HG02973 (cell line): Measurements from ENCODE around the gene KBTBD8.

ENCODE experiments used
- ATAC-seq: cut with Tn5 transposase; IDR thresholded peaks from one replicate; pipeline ENCODE4 v1.9.1; 2021; ENCODE audit warnings: moderate library complexity; ENCODE audit not compliant: unreplicated experiment

KBTBD8 gene, protein sequence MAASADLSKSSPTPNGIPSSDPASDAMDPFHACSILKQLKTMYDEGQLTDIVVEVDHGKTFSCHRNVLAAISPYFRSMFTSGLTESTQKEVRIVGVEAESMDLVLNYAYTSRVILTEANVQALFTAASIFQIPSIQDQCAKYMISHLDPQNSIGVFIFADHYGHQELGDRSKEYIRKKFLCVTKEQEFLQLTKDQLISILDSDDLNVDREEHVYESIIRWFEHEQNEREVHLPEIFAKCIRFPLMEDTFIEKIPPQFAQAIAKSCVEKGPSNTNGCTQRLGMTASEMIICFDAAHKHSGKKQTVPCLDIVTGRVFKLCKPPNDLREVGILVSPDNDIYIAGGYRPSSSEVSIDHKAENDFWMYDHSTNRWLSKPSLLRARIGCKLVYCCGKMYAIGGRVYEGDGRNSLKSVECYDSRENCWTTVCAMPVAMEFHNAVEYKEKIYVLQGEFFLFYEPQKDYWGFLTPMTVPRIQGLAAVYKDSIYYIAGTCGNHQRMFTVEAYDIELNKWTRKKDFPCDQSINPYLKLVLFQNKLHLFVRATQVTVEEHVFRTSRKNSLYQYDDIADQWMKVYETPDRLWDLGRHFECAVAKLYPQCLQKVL

DNA sequence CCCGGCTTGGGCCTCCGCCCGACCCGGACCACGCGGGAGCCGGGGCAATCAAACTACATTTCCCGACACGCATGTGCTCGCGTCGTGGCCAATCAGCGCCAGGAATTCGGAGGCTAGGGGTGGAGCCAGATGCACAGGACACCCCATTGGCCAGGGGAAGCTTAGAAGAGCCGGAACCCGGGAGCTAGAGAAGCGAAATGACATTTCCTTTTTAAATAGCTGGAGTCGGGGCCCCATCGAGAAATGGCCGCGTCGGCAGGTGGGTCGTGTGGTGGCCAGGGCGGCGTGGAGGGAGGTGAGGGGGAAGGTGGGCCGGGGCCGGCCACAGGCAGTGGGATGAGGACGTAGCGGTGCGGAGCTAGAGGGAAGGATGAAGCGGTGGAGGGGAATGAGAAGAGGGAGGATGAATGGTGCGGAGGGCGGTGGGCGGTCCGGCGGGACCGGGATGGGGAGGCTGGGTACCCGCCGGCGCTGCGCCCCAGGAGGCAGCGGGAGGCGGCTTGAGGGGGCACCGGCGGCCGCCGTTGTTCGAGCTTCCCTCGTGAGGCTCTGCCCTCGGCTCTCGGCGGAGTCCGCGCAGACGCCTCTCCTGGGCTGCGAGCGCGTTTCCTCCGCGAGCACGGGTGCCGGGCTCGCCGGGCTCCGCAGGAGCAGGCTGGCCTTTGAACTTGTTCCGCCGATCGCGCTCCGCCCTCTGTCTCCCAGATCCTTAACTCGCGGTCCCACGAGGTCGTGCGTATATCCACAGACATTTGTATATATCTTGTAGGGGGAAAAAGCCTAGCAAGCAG, at the start of gene KBTBD8:
TSS of gene KBTBD8 (plus strand) at position 195 of the 791 bp plus-strand sequence. CDS start at position 244, 49 bp downstream.
- ATAC-seq, result peak; percentile 12

DNA sequence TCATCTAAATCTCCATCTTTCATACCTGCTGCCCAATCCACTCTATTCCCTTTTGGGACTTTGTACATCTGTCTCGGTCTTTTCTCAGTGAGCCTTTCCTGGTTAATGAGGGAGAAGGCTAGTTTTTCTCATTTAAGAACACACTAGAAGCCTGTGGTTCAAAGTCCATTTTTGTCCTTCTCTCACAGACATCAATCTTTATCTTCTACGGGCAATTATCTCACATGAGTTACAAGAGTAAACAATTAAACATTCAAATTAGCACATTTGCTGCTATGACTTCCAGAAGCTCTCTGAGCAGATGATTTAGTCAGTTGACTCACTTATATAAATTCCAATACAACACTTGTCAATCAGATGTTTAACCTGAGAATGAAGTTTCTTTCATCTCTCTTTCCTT, 49.3 kb upstream of the KBTBD8 start:
- no peak for ATAC-seq

DNA sequence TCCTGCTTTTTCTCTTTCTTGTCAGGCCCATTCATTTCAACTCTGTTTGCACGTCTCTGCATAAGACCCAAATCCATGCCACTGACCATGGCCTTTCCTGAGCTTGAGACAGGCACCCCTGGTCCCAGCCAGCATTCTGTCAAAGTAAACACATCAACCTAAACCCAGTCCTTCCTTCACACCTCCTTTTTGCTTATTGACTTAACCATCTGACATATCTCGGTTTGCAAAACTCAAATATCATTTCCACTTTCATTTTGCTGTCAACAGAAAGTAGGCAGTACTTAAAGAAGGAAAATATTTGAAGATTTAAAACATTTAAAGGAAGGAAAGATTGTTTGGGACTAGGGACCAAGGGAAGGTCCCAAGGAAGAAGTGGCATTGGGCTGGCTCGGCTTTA, 48.2 kb upstream of the KBTBD8 start:
- no peak for ATAC-seq

DNA sequence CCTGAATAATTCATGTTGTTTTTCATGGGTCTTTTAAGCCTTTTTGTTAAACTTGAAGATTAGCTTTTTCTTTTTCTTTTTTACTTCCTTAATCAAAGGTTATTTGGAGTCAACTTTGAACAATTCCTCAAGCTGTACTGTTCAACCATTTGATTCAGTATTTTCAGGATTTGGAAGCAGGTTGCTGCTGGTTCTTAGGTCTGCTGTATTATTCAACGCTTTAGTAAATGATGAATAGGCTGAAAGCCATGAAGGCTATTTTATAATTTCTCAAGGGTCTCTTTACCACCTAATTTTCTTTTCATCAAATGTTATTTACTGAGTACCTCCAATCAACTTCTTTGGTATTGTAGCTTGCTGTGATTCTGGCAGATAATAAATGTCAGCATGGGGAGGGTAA, 45.8 kb upstream of the KBTBD8 start:
- no peak for ATAC-seq

DNA sequence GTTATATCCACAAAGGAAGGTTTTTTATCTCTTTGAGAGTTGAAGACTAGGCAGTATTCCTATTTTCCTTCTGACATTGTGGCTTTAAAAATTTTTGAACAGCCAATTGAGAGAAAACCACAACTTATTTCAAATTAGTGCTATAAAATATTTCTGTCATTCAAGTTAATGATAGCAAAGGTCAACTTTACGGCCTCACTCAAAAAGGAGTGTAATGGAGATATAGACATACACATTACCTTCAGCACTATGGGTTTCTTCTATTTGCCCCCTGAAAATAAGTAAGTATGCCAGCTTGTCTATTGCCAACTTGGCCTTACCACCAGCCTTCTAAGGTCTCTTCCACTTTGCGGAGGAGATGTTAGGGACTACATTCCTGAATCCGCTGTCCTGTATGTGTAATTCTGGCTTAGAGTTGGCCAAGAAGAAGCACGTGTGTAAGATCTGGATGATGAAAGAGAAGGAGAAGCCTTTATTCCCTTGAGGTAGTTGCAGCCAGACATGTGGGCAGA, 44.1 kb upstream of the KBTBD8 start:
- ATAC-seq, result no peak

DNA sequence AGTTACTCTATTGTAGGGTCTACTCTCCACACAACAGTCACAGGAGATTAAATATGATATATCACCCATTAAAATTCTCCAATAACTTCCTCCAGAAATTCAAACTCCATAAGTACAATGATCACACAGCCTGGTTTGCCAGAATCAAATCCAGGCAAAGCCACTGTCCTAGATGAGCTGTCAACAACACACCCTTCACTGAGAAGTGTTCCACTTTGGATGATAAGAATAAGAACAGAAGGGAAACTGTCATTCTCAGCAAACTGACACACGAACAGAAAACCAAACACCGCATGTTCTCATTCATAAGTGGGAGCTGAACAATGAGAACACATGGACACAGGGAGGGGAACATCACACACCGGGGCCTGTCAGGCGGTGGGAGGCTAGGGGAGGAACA, 41.4 kb upstream of the KBTBD8 start:
- no peak for ATAC-seq

DNA sequence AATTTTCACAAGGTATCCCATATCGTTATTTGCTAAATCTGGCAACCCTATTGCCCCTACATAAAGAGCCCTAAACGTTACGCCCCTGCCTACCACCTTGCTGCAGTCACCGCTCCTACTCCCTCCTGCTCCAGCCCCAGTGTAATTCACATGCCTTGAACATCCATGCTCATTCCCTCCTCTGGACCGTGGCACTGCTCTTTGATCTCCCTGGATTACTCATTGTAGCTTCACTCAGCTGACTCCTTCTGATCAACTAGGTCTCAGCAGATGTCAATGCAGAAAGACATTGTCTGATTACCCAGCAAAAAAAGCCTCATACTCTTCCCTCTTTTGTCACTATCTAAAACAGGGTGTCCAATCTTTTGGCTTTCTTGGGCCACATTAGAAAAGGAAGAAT, 40.7 kb upstream of the KBTBD8 start:
- no peak for ATAC-seq

DNA sequence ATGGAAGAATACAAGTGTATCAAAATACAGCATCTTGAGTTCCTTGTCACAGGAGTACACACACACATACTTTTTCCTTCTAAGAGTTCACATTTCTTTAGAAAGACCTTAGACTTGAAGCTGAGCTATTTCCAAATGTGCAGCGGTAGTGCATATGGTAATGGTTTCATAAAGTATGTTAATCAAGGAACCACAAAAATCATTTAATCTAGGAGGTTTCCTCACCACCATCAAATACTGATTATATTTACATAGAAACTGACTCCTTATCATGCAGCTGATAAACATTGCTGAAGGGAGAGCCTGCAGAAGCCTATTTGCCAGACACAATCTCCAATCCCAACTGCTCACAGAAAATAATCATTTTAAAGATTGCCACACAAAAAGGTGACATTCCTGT, 40.0 kb upstream of the KBTBD8 start:
- ATAC-seq, result no peak

DNA sequence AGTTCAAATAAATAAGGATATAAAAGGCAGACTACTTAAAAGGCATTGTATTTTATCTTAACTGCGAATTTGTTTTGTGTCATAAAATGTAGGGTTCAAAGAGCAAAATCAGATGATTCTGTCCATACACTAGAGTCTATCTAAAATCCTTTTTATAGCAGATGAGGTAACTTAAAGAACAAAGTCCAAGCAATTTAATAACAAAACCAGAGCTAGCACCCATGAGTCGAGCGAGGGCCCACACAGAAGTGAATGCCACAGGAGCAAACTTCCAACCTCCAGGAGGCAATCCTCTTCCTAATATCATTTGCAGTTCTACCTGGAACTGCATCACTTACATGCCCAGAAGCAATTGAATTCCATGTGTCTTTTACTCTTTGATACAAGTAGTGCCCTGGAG, 35.4 kb upstream of the KBTBD8 start:
- no peak for ATAC-seq

DNA sequence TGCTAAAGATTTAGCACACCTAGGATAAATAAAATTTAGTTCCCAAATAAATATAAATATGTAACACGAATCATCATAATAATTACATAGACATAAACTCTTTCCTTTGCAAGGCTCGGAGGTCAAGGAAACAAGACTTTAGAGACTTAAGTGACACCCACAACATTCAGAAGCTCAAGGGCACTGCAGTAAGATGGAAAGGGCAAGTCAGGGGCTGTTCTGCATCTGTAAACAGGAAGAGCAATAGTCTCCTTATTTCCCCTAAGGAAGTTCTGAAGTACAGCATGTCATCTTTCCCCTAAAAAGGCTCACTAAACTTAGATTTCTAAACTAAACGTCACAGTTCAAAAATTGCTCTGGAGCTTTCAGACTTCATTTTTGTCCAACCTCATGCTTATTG, 26.9 kb upstream of the KBTBD8 start:
- no peak for ATAC-seq

DNA sequence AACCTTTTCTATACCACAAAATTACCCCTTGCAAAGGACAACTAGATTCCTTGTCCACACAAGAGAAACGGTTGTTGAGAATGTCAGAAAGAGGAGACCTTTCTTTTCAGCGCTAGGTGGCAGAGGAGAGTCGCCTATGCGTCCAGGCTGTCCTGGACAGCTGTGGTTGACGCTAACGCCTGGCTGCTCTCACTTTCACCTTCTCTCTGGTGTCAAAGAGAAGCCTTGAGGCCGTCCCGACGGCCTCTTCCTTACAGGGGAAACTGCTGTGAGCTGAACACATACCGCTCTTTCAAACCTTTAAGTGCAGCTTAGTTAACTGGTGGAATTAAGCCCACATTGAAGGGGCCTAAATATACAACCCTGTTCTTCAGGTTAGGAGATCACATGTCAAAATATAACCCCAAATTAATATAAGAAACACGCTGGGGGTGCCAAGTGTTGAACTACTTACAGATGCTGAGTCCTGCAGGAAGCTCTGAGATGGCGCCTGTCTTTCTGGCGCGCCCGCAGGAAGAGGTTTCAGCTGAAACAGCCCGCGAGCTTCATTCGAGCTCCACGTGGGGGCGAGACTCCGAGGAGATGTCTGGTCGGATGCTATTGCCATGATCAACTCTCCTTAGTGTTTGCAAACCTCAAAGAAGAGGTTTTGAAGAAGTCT, 26.1 kb upstream of the KBTBD8 start:
- peak; percentile 99 for ATAC-seq

DNA sequence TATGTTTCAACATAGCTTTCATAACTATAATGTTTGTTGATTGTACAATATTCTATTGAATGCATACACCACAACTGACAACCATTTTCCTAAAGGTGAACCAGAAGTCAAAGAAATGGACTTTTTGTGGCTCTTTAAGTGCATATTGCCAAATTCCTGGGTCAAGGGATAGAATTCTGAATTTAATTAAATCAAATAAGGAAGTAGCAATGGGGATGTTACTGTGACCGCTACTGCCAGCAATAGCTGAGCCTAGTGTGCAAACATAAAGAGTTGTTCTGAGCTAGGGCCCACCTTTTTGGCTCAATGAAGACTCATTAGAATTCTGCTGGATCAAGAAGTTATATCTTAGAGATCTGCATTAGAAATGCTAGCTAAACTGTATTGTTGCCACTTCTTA, 17.3 kb upstream of the KBTBD8 start:
- ATAC-seq, result no peak

DNA sequence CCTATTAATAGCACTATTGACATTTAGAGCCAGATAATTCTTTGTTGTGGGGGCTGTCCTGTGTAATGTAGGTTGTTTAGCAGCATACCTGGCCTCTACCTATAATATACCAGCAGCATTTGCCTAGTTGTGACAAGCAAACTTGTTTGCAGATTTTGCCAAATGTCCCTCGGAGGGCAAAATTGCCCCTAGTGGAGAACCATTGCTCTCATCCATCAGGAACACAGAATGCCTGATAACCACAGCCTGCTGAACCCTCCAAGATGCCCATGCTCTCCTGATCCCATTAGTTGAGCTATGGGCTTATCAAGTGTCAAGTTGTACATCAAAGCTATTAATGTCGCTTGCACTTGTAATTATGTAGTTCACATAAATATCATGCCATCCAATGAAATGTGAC, 15.0 kb upstream of the KBTBD8 start:
- no peak for ATAC-seq

DNA sequence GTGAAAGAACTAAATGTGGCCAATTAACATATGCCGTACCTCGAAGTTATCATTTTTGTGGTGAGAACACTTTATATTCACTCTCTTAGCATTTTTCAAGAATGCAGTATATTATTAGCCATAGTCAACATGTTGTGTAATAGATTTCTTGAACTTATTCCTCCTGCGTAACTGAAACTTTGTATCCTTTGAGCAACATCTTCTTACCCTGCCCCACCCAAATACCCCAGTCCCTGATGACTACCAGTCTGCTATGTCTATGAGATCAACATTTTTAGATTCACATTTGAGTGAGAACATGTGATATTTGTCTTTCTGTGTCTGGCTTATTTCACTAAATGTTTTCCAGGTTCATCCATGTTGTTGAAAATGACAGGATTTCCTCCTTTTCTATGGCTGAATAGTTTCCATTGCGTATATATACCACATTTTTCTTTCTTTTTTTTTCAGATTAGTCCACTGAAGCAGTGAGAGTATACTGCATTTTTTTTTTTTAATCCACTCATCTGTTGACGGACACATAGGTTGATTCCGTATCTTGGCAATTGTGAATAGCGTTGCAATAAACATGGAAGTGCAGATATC, 12.7 kb upstream of the KBTBD8 start:
- no peak for ATAC-seq

DNA sequence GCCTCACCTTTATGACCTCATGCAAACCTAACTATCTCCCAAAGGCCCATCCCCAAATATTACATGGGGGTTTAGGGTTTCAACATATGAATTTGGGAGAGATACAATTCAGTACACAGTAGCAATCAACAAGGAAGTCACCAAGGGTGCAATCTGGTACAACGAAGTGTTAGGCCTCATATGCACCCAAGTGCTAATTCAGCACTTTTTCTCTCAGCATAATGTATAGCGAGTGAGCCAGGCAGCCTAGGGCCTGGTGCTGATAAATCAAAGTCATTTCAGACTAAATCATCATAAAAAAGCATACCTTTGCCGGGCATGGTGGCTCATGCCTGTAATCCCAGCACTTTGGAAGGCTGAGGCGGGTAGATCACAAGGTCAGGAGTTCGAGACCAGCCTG, 11.7 kb upstream of the KBTBD8 start:
- no peak for ATAC-seq

DNA sequence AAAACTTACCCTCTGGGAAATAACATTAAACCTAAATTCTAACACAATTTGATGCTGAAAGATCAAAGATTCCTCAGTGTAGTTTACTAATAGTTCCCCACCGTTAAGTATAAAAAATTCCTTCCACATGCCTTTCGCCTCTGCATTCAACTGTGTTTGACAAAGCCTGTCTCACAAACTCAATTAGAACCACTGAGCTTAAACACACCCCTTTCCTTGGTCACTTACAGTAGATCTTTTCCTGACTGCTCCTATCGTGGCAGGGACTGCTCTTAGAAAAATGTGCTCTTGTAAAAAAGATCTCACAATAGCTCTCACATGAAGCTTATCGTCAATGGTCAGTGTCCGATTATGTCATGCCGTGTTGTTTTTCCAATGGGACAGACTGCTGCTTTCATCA, 8.9 kb upstream of the KBTBD8 start:
- no peak for ATAC-seq

DNA sequence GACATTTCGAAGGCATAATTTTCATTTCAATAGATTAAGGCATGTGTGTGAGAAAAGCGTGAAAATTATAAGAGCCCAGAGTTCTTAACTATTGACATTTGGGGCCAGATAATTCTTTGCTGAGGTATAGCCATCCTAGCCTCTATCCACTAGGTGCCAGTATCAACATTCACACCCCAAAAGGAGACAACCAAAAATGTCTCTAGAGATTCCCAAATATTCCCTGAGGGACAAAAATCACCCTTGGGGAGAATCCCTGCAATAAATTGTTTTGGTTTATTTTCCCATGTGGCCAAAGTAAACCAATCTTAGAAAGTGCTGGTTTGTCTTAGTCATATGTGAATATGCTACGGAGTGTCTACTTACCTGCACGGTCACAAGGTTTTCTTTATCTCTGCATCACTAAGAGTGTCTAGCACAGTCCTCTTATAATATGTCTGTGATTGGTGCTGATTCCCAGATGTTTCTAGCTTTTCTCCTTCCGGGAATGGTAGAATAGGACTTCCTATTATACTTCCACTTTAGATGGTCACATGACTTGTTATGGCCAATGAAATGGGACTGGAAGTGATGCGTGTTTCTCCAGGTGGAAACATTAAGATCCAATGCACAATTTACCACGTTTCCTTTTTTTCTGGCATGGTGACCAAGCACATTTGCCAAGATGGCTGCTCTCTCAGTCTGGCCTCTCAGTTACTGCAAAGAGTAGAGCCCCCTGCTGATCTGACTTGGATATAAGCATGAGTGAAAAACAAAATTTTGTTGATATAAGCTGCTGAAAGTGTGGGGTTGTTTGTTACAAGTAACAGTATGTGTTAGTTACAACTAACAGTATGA, 8.0 kb upstream of the KBTBD8 start:
- ATAC-seq, result peak; percentile 77

DNA sequence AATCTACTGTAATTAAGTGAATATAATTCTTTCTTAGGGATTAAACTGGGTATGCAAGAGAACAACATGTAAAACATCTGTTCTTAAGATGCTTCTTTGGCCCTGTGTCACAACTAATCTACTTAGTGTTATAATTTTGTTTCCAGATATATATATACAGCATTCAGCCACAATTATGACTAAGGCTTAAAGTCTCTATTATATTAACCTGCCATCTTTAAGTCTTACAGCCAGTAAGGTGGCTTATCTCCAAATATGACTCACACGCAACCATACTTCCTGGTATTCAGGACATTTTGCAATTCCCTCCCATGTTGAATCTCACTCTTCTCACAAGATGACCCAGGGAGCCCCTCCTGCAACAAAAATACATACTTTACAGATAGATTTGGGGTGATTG, 6.6 kb upstream of the KBTBD8 start:
- ATAC-seq, result no peak

DNA sequence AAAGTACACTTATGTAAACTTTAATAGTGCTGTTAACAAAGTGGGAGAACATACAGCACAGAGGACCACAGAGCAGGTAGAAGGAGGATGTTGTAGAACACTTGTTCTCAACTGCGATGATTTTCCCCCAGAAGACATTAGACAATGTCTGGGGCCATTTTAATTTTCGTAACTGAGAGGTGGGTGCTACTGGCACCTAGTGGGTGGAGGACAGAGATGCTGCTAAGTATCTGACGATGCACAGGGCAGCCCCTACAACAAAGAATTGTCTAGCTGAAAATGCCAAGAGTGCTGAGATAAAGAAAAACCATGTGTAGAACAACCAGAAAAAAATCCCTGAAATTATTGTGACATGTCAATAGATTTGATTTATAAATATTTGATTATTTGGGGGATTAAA, 5.0 kb upstream of the KBTBD8 start:
- ATAC-seq, result no peak

DNA sequence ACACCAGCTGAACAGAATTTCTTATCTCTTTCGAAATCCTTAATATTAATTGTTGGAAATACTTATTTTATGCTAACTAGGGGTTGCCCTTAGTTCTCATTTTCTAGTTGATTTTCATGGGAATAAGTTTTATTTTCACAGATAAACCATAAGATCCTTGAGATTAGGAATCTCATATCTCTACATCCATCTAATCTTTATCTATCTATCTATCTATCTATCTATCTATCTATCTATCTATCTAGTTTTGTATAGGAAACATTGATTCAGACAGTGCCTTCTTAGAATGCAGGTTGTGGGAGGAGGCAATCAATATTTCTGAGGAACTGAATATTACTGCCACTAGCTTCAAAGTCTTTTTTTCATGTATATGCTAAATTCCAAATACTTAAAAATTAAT, 3.5 kb upstream of the KBTBD8 start:
- no peak for ATAC-seq
